H1 (cell line): ENCODE data around the gene IL2RA. TPM values are rescaled to one million over a fixed set of nuclear protein-coding genes. Genes with fewer than 3 reads are reported as not detected.

Experiments used
- CTCF ChIA-PET: fragments of 300-600 bp; sonication (Branson Sonifier 250); formaldehyde crosslinking; loops from one replicate; lab custom pipeline; 2021; ENCODE audit not compliant: partially characterized antibody; lab: Charles Lee
- POLR2A ChIA-PET: fragments of 300-600 bp; sonication (Branson Sonifier 250); formaldehyde crosslinking; loops from one replicate; lab custom pipeline; 2021; ENCODE audit warnings: inconsistent platforms; ENCODE audit not compliant: partially characterized antibody; lab: Charles Lee
- DNase-seq, 2 experiments: peaks; one replicate each; pipeline versions ENCODE4 v3.0.0 to v3.0.0-alpha.2; 2010 to 2022; ENCODE audit warnings: low spot score in 2 of 2, low read depth in 1 of 2, mixed read lengths in 1 of 2
- FAIRE-seq: peaks from 2 replicates; lab custom pipeline; 2011; peaks lifted over from hg19 to GRCh38; lab: Jason Lieb, UNC
- H2AFZ ChIP-seq: 2 replicates; pipeline ENCODE4 v1.8.1; 2012; ENCODE audit warnings: low read length, inconsistent platforms
- H2AK5ac ChIP-seq: 2 replicates; pipeline ENCODE4 v1.6.1; 2013; ENCODE audit warnings: low read depth, low read length
- H2BK120ac ChIP-seq: replicated peaks from 2 replicates; pipeline ENCODE3; 2013; ENCODE audit warnings: low read depth, low read length, inconsistent platforms
- H2BK12ac ChIP-seq: 2 replicates; pipeline ENCODE4 v1.6.1; 2013; ENCODE audit warnings: low read depth, low read length
- H2BK15ac ChIP-seq: 2 replicates; pipeline ENCODE4 v1.6.1; 2013; ENCODE audit warnings: low read length
- H2BK20ac ChIP-seq: 2 replicates; pipeline ENCODE4 v1.6.1; 2013; ENCODE audit warnings: low read length
- H2BK5ac ChIP-seq: 2 replicates; pipeline ENCODE4 v1.6.1; 2013; ENCODE audit warnings: low read depth, low read length
- H3K14ac ChIP-seq: 2 replicates; pipeline ENCODE4 v1.6.1; 2013; ENCODE audit warnings: inconsistent platforms; ENCODE audit not compliant: insufficient read length
- H3K18ac ChIP-seq: 2 replicates; pipeline ENCODE4 v1.6.1; 2013; ENCODE audit warnings: low read length; ENCODE audit errors: extremely low read depth
- H3K23ac ChIP-seq: 2 replicates; pipeline ENCODE4 v1.6.1; 2013; ENCODE audit warnings: inconsistent platforms; ENCODE audit not compliant: insufficient read length
- H3K23me2 ChIP-seq: 2 replicates; pipeline ENCODE4 v1.6.1; 2013; ENCODE audit warnings: low read depth, low read length
- H3K27ac ChIP-seq: 2 replicates; pipeline ENCODE4 v1.6.1; 2011; ENCODE audit warnings: low read depth, low read length, inconsistent platforms
- H3K27me3 ChIP-seq, 4 experiments: replicated peaks in 1 of 4; 1 replicate in 1 of 4; 2 replicates in 3 of 4; pipeline versions ENCODE4 v1.6.1 to v1.8.1; 2011 to 2013; ENCODE audit warnings: low read length in 3 of 4, mild to moderate bottlenecking in 3 of 4, inconsistent platforms in 2 of 4, mixed read lengths in 2 of 4, moderate library complexity in 1 of 4; ENCODE audit not compliant: control insufficient read depth in 3 of 4, insufficient read depth in 3 of 4; ENCODE audit errors: extremely low read depth in 1 of 4
- H3K36me3 ChIP-seq, 4 experiments: 2 replicates each; pipeline versions ENCODE4 v1.6.1 to v1.8.1; 2011 to 2013; ENCODE audit warnings: mild to moderate bottlenecking in 4 of 4, low read length in 3 of 4, moderate library complexity in 2 of 4, control low read depth in 1 of 4, inconsistent platforms in 1 of 4; ENCODE audit not compliant: insufficient read depth in 4 of 4, control insufficient read depth in 2 of 4
- H3K4ac ChIP-seq: replicated peaks from 2 replicates; pipeline ENCODE3; 2013; ENCODE audit warnings: low read length, low read depth, mixed read lengths, inconsistent platforms; ENCODE audit not compliant: insufficient read length
- H3K4me1 ChIP-seq, 4 experiments: replicated peaks in 1 of 4; 1 replicate in 1 of 4; 2 replicates in 3 of 4; pipeline versions ENCODE4 v1.6.1 to v1.8.1; 2011 to 2013; ENCODE audit warnings: low read length in 3 of 4, inconsistent platforms in 2 of 4, mixed read lengths in 1 of 4; ENCODE audit not compliant: insufficient read depth in 4 of 4, control insufficient read depth in 3 of 4
- H3K4me2 ChIP-seq, 2 experiments: 2 replicates each; pipeline versions ENCODE4 v1.6.1 to v1.8.1; 2011 to 2013; ENCODE audit warnings: low read depth in 2 of 2, low read length in 2 of 2, control low read depth in 1 of 2, inconsistent platforms in 1 of 2, mild to moderate bottlenecking in 1 of 2; ENCODE audit not compliant: insufficient read depth in 1 of 2
- H3K4me3 ChIP-seq, 4 experiments: fragments of 200-600, 300-600 bp in 1 of 4; sonication (generic), shearing (Covaris generic), sonication (Bioruptor Twin) in 1 of 4; 2 replicates each; pipeline versions ENCODE4 v1.5.1 to v1.8.1; 2011 to 2016; ENCODE audit warnings: low read length in 4 of 4, low read depth in 3 of 4, control low read depth in 2 of 4, inconsistent platforms in 2 of 4, mild to moderate bottlenecking in 2 of 4, mixed read lengths in 1 of 4, moderate library complexity in 1 of 4; ENCODE audit not compliant: insufficient read depth in 2 of 4; ENCODE audit errors: extremely low read depth in 1 of 4
- H3K56ac ChIP-seq: replicated peaks from 2 replicates; pipeline ENCODE3; 2013; ENCODE audit warnings: low read depth, mild to moderate bottlenecking, mixed read lengths, low read length, inconsistent platforms; ENCODE audit not compliant: insufficient read length
- H3K79me1 ChIP-seq: 2 replicates; pipeline ENCODE4 v1.6.1; 2013; ENCODE audit warnings: low read depth, low read length, control low read depth
- H3K79me2 ChIP-seq, 2 experiments: 2 replicates each; pipeline versions ENCODE4 v1.6.1 to v1.8.1; 2012 to 2013; ENCODE audit warnings: low read length in 2 of 2, mild to moderate bottlenecking in 2 of 2, inconsistent platforms in 1 of 2; ENCODE audit not compliant: insufficient read depth in 2 of 2, control insufficient read depth in 1 of 2
- H3K9ac ChIP-seq, 4 experiments: replicated peaks in 1 of 4; 1 replicate in 1 of 4; 2 replicates in 3 of 4; pipeline versions ENCODE4 v1.6.1 to v1.8.1; 2011 to 2013; ENCODE audit warnings: low read depth in 3 of 4, low read length in 3 of 4, control low read depth in 2 of 4, mild to moderate bottlenecking in 2 of 4, moderate library complexity in 2 of 4, inconsistent platforms in 1 of 4; ENCODE audit errors: extremely low read depth in 1 of 4
- H3K9me3 ChIP-seq, 2 experiments: 2 replicates each; pipeline versions ENCODE4 v1.6.1 to v1.8.1; 2012 to 2013; ENCODE audit warnings: mild to moderate bottlenecking in 2 of 2, moderate library complexity in 2 of 2, control low read depth in 1 of 2, inconsistent platforms in 1 of 2, low read depth in 1 of 2, low read length in 1 of 2, mixed read lengths in 1 of 2; ENCODE audit not compliant: insufficient read depth in 2 of 2
- H4K20me1 ChIP-seq, 2 experiments: replicated peaks in 1 of 2; 2 replicates each; pipeline versions ENCODE3 to v1.8.1; 2011 to 2013; ENCODE audit warnings: inconsistent platforms in 2 of 2, low read length in 2 of 2, mild to moderate bottlenecking in 1 of 2; ENCODE audit not compliant: insufficient read depth in 2 of 2, control insufficient read depth in 1 of 2
- H4K5ac ChIP-seq: 2 replicates; pipeline ENCODE4 v1.6.1; 2013; ENCODE audit warnings: low read length, low read depth, mixed read lengths, inconsistent platforms; ENCODE audit not compliant: insufficient read length
- H4K8ac ChIP-seq: 2 replicates; pipeline ENCODE4 v1.8.0; 2013; ENCODE audit warnings: mild to moderate bottlenecking, moderate library complexity, low read length, inconsistent platforms; ENCODE audit not compliant: insufficient read depth; ENCODE audit errors: extremely low read depth
- H4K91ac ChIP-seq: replicated peaks from 2 replicates; pipeline ENCODE3; 2013; ENCODE audit warnings: low read length, mixed read lengths, inconsistent platforms; ENCODE audit not compliant: insufficient read length
- WGBS, 2 experiments: shearing (Covaris generic) in 1 of 2; methylation state at CpG; one replicate each; pipeline versions ENCODE4 v1.1.6 to v1.1.7; 2013 to 2015; ENCODE audit warnings: low lambda C conversion rate in 2 of 2, mixed read lengths in 2 of 2, inconsistent platforms in 1 of 2, low coverage in 1 of 2, missing lambda C conversion rate in 1 of 2; ENCODE audit not compliant: insufficient replicate concordance in 2 of 2, insufficient coverage in 1 of 2, insufficient read length in 1 of 2; ENCODE audit errors: extremely low coverage in 1 of 2, missing lambda C conversion rate in 1 of 2; 5-methylcytosine and 5-hydroxymethylcytosine counted together
- polyA plus RNA-seq, 7 experiments: library from polyadenylated mRNA; depleted of rRNA in 3 of 7; stranded (reverse) in 5 of 7; unstranded in 2 of 7; fragments of >200 nt in 5 of 7; fragments of 200-250 nt in 2 of 7; gene quantifications; 1 replicate in 5 of 7; 2 replicates in 1 of 7; 4 replicates in 1 of 7; pipeline versions ENCODE4 v1.2.1 to v1.2.3, GENCODE V29; 2011 to 2013; ENCODE audit warnings: missing spikeins in 2 of 7, mixed read lengths in 2 of 7
- total RNA-seq: library from RNA; stranded (reverse); fragmentation: NEBNext Ultra II Directional; extraction: Animal tissue kit (Norgen Biotek cat#: 25700); gene quantifications from 2 replicates; pipeline ENCODE4 v1.2.1, GENCODE V29; 2021

The IL2RA gene
- total and polyA plus RNA-seq, 2 of the 8 experiments (the other 6 are each of a cell fraction or from before 2014, with no cell fraction given), result not detected

- Histone ChIP-seq H4K91ac (peak overlapping the region; percentile 44), H3K14ac (no peak overlapping the region), H3K79me1 (no peaks in the 10 kb centered on the region), H4K8ac (no peak overlapping the region; the same call in 1 of the 2 replicates), H3K27me3 (no peaks in the 10 kb centered on the region), H3K4me2 (no peak overlapping the region), H2AFZ (no peak overlapping the region), H3K4me3 (no peak overlapping the region), H3K23ac (no peak overlapping the region), H2BK12ac (no peak overlapping the region), H4K20me1 (no peaks in the 10 kb centered on the region), H3K79me2 (no peaks in the 10 kb centered on the region), H2BK120ac (no peak overlapping the region), H4K5ac (no peak overlapping the region), H3K9ac (no peak overlapping the region), H3K23me2 (peaks cover 1% of the 10 kb centered on the region; the same call in 1 of the 2 replicates), H3K9me3 (no peaks in the 10 kb centered on the region), H2BK20ac (no peak overlapping the region), H2AK5ac (no peak overlapping the region), H3K56ac (no peak overlapping the region), H3K4me1 (no peaks in the 10 kb centered on the region), H3K36me3 (no peaks in the 10 kb centered on the region), H2BK15ac (no peak overlapping the region), H3K27ac (no peak overlapping the region), H2BK5ac (no peak overlapping the region), H3K4ac (no peak overlapping the region), H3K18ac (no peak overlapping the region)
- FAIRE-seq (no peak), DNase-seq (no peak)
- ChIA-PET POLR2A (no interaction called here), CTCF (interaction anchor here (0.6 to 3.2 kb wide), 28 partner anchors 8 to 392 kb away, joined by 3 to 15 read pairs (median 5); no protein-coding TSS in a partner anchor)
- WGBS, 2 experiments, result 87% methylated on average over 17 of the region's 17 CpGs; no CpG with 5 or more reads in 1 of the 2 experiments
Measured at GRCh38 chr10:6013413-6014192, 48.6 kb downstream of the IL2RA start.
